ENCODE results near the gene THRB. TPM values are rescaled to one million over a fixed set of nuclear protein-coding genes. Genes with fewer than 3 reads are reported as not detected.

Gene THRB
- total and polyA plus RNA-seq, 9 of the 15 experiments (the other 6 are each of a cell fraction or from before 2014, with no cell fraction given) = 1.7 to 14.9 (median 6.9) TPM

DNA sequence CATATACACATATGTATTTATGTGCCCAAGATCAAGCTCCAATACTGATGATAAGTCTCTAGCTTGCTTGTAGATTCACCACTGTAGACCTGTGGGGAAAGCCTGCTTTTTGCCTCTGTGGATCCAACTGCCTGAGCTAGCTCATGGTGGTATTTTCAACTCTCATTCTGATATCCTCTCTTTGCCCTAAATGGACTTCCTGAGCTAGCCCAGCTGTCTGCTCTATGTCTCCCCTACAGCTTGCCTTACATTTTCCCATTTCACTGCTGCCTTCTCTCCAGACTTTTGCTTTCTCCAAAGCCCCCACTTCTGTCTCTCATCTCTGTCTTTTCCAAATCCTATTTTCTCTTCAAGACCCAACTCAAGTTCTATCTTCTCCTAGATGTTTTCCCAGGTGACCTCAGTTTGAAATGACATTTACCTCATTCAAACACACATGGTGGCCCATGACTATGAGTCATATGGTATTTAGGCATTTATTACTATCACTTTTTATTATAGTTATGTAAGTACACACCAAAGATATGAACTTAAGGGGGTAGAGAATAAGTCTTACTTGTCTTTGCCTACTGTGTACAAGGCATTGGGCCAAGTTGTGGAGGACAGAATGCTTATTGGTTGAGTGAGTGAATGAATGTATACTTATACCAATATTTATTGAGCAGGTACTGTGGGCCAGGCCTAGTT lies 357.9 kb downstream of the THRB start:
- no peak overlapping the region for H3K27ac ChIP-seq (ENCODE audit: extremely low read depth, low read depth, low read length)
- ATAC-seq = no peak
- no peaks in the 10 kb centered on the region for H3K9me3 ChIP-seq (replicated peaks; ENCODE audit: control insufficient read depth, insufficient read depth, low read depth, low read length)
- H3K27me3 ChIP-seq (ENCODE audit: control insufficient read depth in 2 of 2, insufficient read depth in 2 of 2, low read length in 2 of 2) = no peaks in the 10 kb centered on the region
- H3K9me1 ChIP-seq (ENCODE audit: control insufficient read depth, insufficient read depth, low read length) = no peaks in the 10 kb centered on the region
- H2AFZ ChIP-seq (ENCODE audit: low read depth, low read length) = no peak overlapping the region
- H3K4me3 ChIP-seq = no peak overlapping the region
- ChIA-PET CTCF (ENCODE audit: low intra/inter-chr PET ratio) (no interaction called here), POLR2A (interaction anchor here (0.6 kb wide), 2 partner anchors 24 to 803 kb away, joined by 3 read pairs; no protein-coding TSS in a partner anchor)
- no peak for TF ChIP-seq SMARCE1 (IDR thresholded peaks at IDR 0.05)
- TF ChIP-seq MAFG (tag; conservative IDR thresholded peaks at IDR 0.05) = no peak
- TF ChIP-seq FOXK2 (conservative IDR thresholded peaks at IDR 0.05 in 1 of 2, IDR thresholded peaks at IDR 0.05 in 1 of 2; ENCODE audit: low read depth in 2 of 2) = no peak
- TF ChIP-seq CREB1 (IDR thresholded peaks at IDR 0.05) = no peak
- TF ChIP-seq CREB1 (CRISPR knock-in tag; IDR thresholded peaks at IDR 0.05) = no peak
- TF ChIP-seq CHD1 (IDR thresholded peaks at IDR 0.05; ENCODE audit: low read length) = no peak
- no peak for TF ChIP-seq PYGO2 (tag; IDR thresholded peaks at IDR 0.05)
- no peaks in the 10 kb centered on the region for H3K79me2 ChIP-seq (ENCODE audit: control insufficient read depth, insufficient read depth, low read length)
- no TSS peak for BruUV-seq (replicated peaks)
- intact Hi-C loops (cut with micrococcal nuclease) (no loop called here), in situ Hi-C loops (cut with MboI) (no loop called here)
- H4K20me1 ChIP-seq (replicated peaks; ENCODE audit: control insufficient read depth, insufficient read depth, low read length) = no peaks in the 10 kb centered on the region
- no peak overlapping the region for H3K9ac ChIP-seq (ENCODE audit: insufficient read depth in 1 of 2, low read depth in 2 of 2, low read length in 2 of 2)
- FAIRE-seq = no peak
- no peaks in the 10 kb centered on the region for H3K36me3 ChIP-seq (ENCODE audit: control insufficient read depth, insufficient read depth, low read length)
- no peak for DNase-seq (ENCODE audit: extremely low read depth in 1 of 4, low spot score in 3 of 4)
- H3K4me2 ChIP-seq (ENCODE audit: insufficient read depth, low read length) = no peak overlapping the region
- H3K4me1 ChIP-seq (replicated peaks in 1 of 2; ENCODE audit: control insufficient read depth in 2 of 2, insufficient read depth in 2 of 2, low read length in 2 of 2) = no peaks in the 10 kb centered on the region

DNA sequence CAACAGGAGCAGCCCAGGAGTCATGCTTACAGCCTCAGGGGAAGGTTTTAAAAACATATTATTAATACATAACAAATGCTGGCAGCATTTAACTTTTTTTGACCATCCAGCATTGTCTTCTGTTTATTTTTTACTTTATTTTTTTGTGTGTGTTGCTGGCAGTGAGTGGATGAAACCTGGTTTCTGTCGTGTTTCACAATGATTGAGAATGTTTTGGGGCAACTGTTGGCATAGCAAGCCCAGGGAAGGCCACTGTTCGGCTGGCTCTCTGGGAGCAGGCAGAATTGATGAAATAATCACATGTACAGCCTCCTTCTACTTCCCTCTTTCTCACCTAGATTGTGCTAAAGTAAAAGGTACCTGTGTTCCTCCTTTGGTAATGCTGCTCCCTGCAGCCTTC lies 359.4 kb downstream of the THRB start:
- in situ Hi-C loops (cut with MboI) = no loop called here
- CTCF ChIA-PET (ENCODE audit: low intra/inter-chr PET ratio) = no interaction called here
- no TSS peak for BruUV-seq (replicated peaks)

More for the DNA sequence above, 359.4 kb downstream of the THRB start:
- 11% methylated on average over 2 of the region's 2 CpGs for WGBS (ENCODE audit: insufficient coverage, low coverage, missing lambda C conversion rate)
- Histone ChIP-seq H3K9me1 (ENCODE audit: control insufficient read depth, insufficient read depth, low read length) (no peaks in the 10 kb centered on the region), H3K27ac (ENCODE audit: extremely low read depth, low read depth, low read length) (no peak overlapping the region), H3K9ac (ENCODE audit: insufficient read depth in 1 of 2, low read depth in 2 of 2, low read length in 2 of 2) (no peak overlapping the region), H2AFZ (ENCODE audit: low read depth, low read length) (no peak overlapping the region), H4K20me1 (replicated peaks; ENCODE audit: control insufficient read depth, insufficient read depth, low read length) (no peaks in the 10 kb centered on the region), H3K27me3 (ENCODE audit: control insufficient read depth in 2 of 2, insufficient read depth in 2 of 2, low read length in 2 of 2) (no peaks in the 10 kb centered on the region), H3K4me3 (no peak overlapping the region), H3K4me1 (replicated peaks in 1 of 2; ENCODE audit: control insufficient read depth in 2 of 2, insufficient read depth in 2 of 2, low read length in 2 of 2) (no peaks in the 10 kb centered on the region), H3K9me3 (replicated peaks; ENCODE audit: control insufficient read depth, insufficient read depth, low read depth, low read length) (no peaks in the 10 kb centered on the region), H3K4me2 (ENCODE audit: insufficient read depth, low read length) (no peak overlapping the region), H3K36me3 (ENCODE audit: control insufficient read depth, insufficient read depth, low read length) (peaks cover 2% of the 10 kb centered on the region; the same call in 1 of the 3 replicates), H3K79me2 (ENCODE audit: control insufficient read depth, insufficient read depth, low read length) (no peaks in the 10 kb centered on the region)
- POLR2A ChIA-PET = no interaction called here
- no peak for FAIRE-seq
- ATAC-seq = no peak
- no peak for DNase-seq (ENCODE audit: extremely low read depth in 1 of 4, low spot score in 3 of 4)
- intact Hi-C loops (cut with micrococcal nuclease) = no loop called here
- no peak for TF ChIP-seq ZNF707 (CRISPR knock-in tag; conservative IDR thresholded peaks at IDR 0.05)
- TF ChIP-seq, protein P1, sequence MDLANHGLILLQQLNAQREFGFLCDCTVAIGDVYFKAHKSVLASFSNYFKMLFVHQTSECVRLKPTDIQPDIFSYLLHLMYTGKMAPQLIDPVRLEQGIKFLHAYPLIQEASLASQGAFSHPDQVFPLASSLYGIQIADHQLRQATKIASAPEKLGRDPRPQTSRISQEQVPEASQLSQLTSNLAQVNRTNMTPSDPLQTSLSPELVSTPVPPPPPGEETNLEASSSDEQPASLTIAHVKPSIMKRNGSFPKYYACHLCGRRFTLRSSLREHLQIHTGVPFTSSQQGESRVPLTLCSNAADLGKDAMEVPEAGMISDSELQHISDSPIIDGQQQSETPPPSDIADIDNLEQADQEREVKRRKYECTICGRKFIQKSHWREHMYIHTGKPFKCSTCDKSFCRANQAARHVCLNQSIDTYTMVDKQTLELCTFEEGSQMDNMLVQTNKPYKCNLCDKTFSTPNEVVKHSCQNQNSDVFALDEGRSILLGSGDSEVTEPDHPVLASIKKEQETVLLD (IDR thresholded peaks at IDR 0.05) = no peak

All from K562 (cell line).